ENCODE results near the gene TOM1L1.

DNA sequence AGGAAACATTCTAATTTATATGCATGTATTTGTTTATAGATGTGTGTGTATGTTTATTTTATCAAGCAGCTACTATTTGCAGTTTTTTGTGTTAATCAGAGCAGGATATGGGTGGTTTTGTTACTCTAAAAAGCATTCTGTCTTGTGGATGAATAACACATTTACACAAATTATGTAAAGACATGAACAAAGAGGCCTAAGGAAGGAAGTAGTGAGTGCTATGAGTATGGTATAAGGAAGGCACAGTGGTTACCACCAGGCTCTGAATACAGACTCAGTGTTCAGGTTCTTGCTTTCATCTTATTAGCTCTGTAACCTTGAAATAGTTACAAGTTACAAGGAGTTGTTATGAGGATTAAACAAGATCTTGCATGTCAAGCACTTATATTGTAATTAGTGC lies 101.8 kb downstream of the TOM1L1 start:
- TF ChIP-seq, protein P1, sequence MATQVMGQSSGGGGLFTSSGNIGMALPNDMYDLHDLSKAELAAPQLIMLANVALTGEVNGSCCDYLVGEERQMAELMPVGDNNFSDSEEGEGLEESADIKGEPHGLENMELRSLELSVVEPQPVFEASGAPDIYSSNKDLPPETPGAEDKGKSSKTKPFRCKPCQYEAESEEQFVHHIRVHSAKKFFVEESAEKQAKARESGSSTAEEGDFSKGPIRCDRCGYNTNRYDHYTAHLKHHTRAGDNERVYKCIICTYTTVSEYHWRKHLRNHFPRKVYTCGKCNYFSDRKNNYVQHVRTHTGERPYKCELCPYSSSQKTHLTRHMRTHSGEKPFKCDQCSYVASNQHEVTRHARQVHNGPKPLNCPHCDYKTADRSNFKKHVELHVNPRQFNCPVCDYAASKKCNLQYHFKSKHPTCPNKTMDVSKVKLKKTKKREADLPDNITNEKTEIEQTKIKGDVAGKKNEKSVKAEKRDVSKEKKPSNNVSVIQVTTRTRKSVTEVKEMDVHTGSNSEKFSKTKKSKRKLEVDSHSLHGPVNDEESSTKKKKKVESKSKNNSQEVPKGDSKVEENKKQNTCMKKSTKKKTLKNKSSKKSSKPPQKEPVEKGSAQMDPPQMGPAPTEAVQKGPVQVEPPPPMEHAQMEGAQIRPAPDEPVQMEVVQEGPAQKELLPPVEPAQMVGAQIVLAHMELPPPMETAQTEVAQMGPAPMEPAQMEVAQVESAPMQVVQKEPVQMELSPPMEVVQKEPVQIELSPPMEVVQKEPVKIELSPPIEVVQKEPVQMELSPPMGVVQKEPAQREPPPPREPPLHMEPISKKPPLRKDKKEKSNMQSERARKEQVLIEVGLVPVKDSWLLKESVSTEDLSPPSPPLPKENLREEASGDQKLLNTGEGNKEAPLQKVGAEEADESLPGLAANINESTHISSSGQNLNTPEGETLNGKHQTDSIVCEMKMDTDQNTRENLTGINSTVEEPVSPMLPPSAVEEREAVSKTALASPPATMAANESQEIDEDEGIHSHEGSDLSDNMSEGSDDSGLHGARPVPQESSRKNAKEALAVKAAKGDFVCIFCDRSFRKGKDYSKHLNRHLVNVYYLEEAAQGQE (IDR thresholded peaks at IDR 0.05; ENCODE audit: insufficient read depth in 1 of 2, low read depth in 2 of 2, low read length in 2 of 2), result no peak
- TF ChIP-seq TAF1 (IDR thresholded peaks at IDR 0.05; ENCODE audit: borderline replicate concordance, insufficient read depth, low read length) (no peak), POLR2AphosphoS5 (IDR thresholded peaks at IDR 0.05; ENCODE audit: low read depth, low read length) (no peak)
